HUES6 (cell line): ENCODE results near the gene VAV2.

Experiments
- H3K27ac ChIP-seq: 2 replicates; pipeline ENCODE4 v1.7.0; 2013; ENCODE audit warnings: low read depth, mild to moderate bottlenecking, low read length, inconsistent platforms
- H3K27me3 ChIP-seq: 2 replicates; pipeline ENCODE4 v1.6.1; 2013; ENCODE audit warnings: low read length; ENCODE audit not compliant: control insufficient read depth, insufficient read depth
- H3K36me3 ChIP-seq: 2 replicates; pipeline ENCODE4 v1.6.1; 2013; ENCODE audit warnings: low read length; ENCODE audit not compliant: control insufficient read depth, insufficient read depth
- H3K4me1 ChIP-seq: 2 replicates; pipeline ENCODE4 v1.6.1; 2013; ENCODE audit warnings: low read length; ENCODE audit not compliant: control insufficient read depth, insufficient read depth
- H3K4me3 ChIP-seq: 2 replicates; pipeline ENCODE4 v1.5.1; 2013; ENCODE audit warnings: low read depth, low read length
- H3K9ac ChIP-seq: one replicate; pipeline ENCODE4 v1.6.1; 2013; ENCODE audit warnings: mild to moderate bottlenecking, low read length
- H3K9me3 ChIP-seq: 2 replicates; pipeline ENCODE4 v1.6.1; 2013; ENCODE audit warnings: low read depth, low read length; ENCODE audit not compliant: control insufficient read depth, insufficient read depth

Gene VAV2

GRCh38 chr9:133917375-133917774 lies 74.7 kb downstream of the VAV2 start:
- Histone ChIP-seq H3K9me3 (no peaks in the 10 kb centered on the region), H3K27ac (no peak overlapping the region), H3K27me3 (no peaks in the 10 kb centered on the region), H3K4me1 (peaks cover 38% of the 10 kb centered on the region), H3K9ac (no peak overlapping the region), H3K36me3 (no peaks in the 10 kb centered on the region), H3K4me3 (no peak overlapping the region)

- no peaks in the 10 kb centered on the region for H3K36me3 ChIP-seq
- peaks cover 38% of the 10 kb centered on the region for H3K4me1 ChIP-seq
- H3K9me3 ChIP-seq, result no peaks in the 10 kb centered on the region
- H3K4me3 ChIP-seq, result no peak overlapping the region
- H3K27me3 ChIP-seq, result no peaks in the 10 kb centered on the region
- H3K9ac ChIP-seq, result no peak overlapping the region
- H3K27ac ChIP-seq, result no peak overlapping the region
Observed at GRCh38 chr9:133916159-133916541, 76.0 kb downstream of the VAV2 start.

- Histone ChIP-seq H3K4me3 (no peak overlapping the region; the same call in 1 of the 2 replicates), H3K36me3 (no peaks in the 10 kb centered on the region), H3K27ac (no peak overlapping the region), H3K9me3 (no peaks in the 10 kb centered on the region), H3K4me1 (peaks cover 38% of the 10 kb centered on the region), H3K9ac (no peak overlapping the region), H3K27me3 (no peaks in the 10 kb centered on the region)
Observed at GRCh38 chr9:133915534-133916158, 76.5 kb downstream of the VAV2 start.

GRCh38 chr9:133914442-133915342 lies 77.4 kb downstream of the VAV2 start:
- no peaks in the 10 kb centered on the region for H3K27me3 ChIP-seq
- peaks cover 38% of the 10 kb centered on the region for H3K4me1 ChIP-seq
- H3K4me3 ChIP-seq, result peak overlapping the region; percentile 34; the same call in 1 of the 2 replicates
- no peaks in the 10 kb centered on the region for H3K36me3 ChIP-seq
- no peak overlapping the region for H3K27ac ChIP-seq
- H3K9me3 ChIP-seq, result no peaks in the 10 kb centered on the region
- no peak overlapping the region for H3K9ac ChIP-seq

- Histone ChIP-seq H3K4me1 (peaks cover 38% of the 10 kb centered on the region), H3K4me3 (no peak overlapping the region), H3K27ac (no peak overlapping the region), H3K9me3 (no peaks in the 10 kb centered on the region), H3K36me3 (no peaks in the 10 kb centered on the region), H3K9ac (no peak overlapping the region), H3K27me3 (no peaks in the 10 kb centered on the region)
Observed at GRCh38 chr9:133913571-133914369, 78.4 kb downstream of the VAV2 start.

GRCh38 chr9:133910855-133911514 lies 81.1 kb downstream of the VAV2 start:
- Histone ChIP-seq H3K4me3 (no peak overlapping the region), H3K9me3 (no peaks in the 10 kb centered on the region), H3K27me3 (no peaks in the 10 kb centered on the region), H3K27ac (no peak overlapping the region), H3K36me3 (no peaks in the 10 kb centered on the region), H3K9ac (no peak overlapping the region), H3K4me1 (peaks cover 24% of the 10 kb centered on the region)

GRCh38 chr9:133906932-133907910 lies 84.9 kb downstream of the VAV2 start:
- peaks cover 4% of the 10 kb centered on the region; the same call in 1 of the 2 replicates for H3K4me1 ChIP-seq
- no peak overlapping the region for H3K9ac ChIP-seq
- no peak overlapping the region for H3K27ac ChIP-seq
- H3K4me3 ChIP-seq, result no peak overlapping the region
- H3K36me3 ChIP-seq, result no peaks in the 10 kb centered on the region
- H3K9me3 ChIP-seq, result no peaks in the 10 kb centered on the region
- no peaks in the 10 kb centered on the region for H3K27me3 ChIP-seq

GRCh38 chr9:133906218-133906617 lies 85.9 kb downstream of the VAV2 start:
- Histone ChIP-seq H3K27ac (no peak overlapping the region), H3K4me3 (no peak overlapping the region), H3K9ac (no peak overlapping the region), H3K27me3 (no peaks in the 10 kb centered on the region), H3K36me3 (no peaks in the 10 kb centered on the region), H3K9me3 (no peaks in the 10 kb centered on the region), H3K4me1 (peaks cover 4% of the 10 kb centered on the region; the same call in 1 of the 2 replicates)

- H3K36me3 ChIP-seq, result no peaks in the 10 kb centered on the region
- peaks cover 4% of the 10 kb centered on the region; the same call in 1 of the 2 replicates for H3K4me1 ChIP-seq
- H3K9ac ChIP-seq, result no peak overlapping the region
- H3K27ac ChIP-seq, result no peak overlapping the region
- H3K4me3 ChIP-seq, result no peak overlapping the region
- H3K27me3 ChIP-seq, result no peaks in the 10 kb centered on the region
- no peaks in the 10 kb centered on the region for H3K9me3 ChIP-seq
Observed at GRCh38 chr9:133905493-133905892, 86.6 kb downstream of the VAV2 start.
